Sigmoid colon (tissue), 7 donors: Measurements from ENCODE around the gene ENG. TPM values are rescaled to one million over a fixed set of nuclear protein-coding genes. Genes with fewer than 3 reads are reported as not detected.
A peak's percentile ranks its signal among the peaks of the same experiment; 100 is the strongest.

Experiments
- DNase-seq: peaks from one replicate; pipeline ENCODE4 v3.0.0-alpha.2; 2019
- H3K27ac ChIP-seq, 4 donors: fragments of 200-600 bp; sonication (generic); one replicate each; pipeline ENCODE4 v1.5.1; 2016 to 2019; ENCODE audit warnings: mild to moderate bottlenecking in 1 of 4
- H3K27me3 ChIP-seq, 3 donors: fragments of 200-600 bp; sonication (generic); one replicate each; pipeline ENCODE4 v1.5.1; 2019; ENCODE audit warnings: mild to moderate bottlenecking in 1 of 3
- H3K36me3 ChIP-seq, 4 donors: fragments of 200-600 bp; sonication (generic); one replicate each; pipeline ENCODE4 v1.5.1; 2016 to 2019
- H3K4me1 ChIP-seq, 4 donors: fragments of 200-600 bp; sonication (generic); one replicate each; pipeline ENCODE4 v1.5.1; 2017 to 2019
- H3K4me3 ChIP-seq, 4 donors: fragments of 200-600 bp; sonication (generic); one replicate each; pipeline ENCODE4 v1.5.1; 2017 to 2019; ENCODE audit warnings: mild to moderate bottlenecking in 2 of 4, moderate library complexity in 1 of 4
- H3K9me3 ChIP-seq, 4 donors: fragments of 200-600 bp in 3 of 4; sonication (generic) in 3 of 4; one replicate each; pipeline versions ENCODE4 v1.5.1 to v1.6.1; 2013 to 2019
- CTCF ChIP-seq, 4 experiments: fragments of 450-650 bp in 3 of 4; fragments of 200-600 bp in 1 of 4; IDR thresholded peaks; one replicate each; pipeline ENCODE4 v1.5.1; 2016 to 2019; ENCODE audit warnings: antibody characterized with exemption in 4 of 4, mild to moderate bottlenecking in 3 of 4, moderate library complexity in 2 of 4
- EP300 ChIP-seq, 4 donors: sonication (generic); formaldehyde crosslinking; IDR thresholded peaks; one replicate each; pipeline ENCODE4 v1.6.1; 2017; ENCODE audit warnings: antibody characterized with exemption in 4 of 4
- POLR2A ChIP-seq, 2 donors: fragments of 450-650 bp; IDR thresholded peaks; one replicate each; pipeline ENCODE4 v1.6.1; 2016; ENCODE audit warnings: antibody characterized with exemption in 2 of 2, mild to moderate bottlenecking in 2 of 2, moderate library complexity in 2 of 2
- POLR2AphosphoS5 ChIP-seq, 4 donors: sonication (generic); formaldehyde crosslinking; IDR thresholded peaks; one replicate each; pipeline ENCODE4 v1.6.1; 2017; ENCODE audit warnings: antibody characterized with exemption in 4 of 4
- WGBS, 2 donors: extraction: QIAGEN DNeasy Blood & Tissue Kit; methylation state at CpG; one replicate each; pipeline ENCODE4 v1.1.7; 2013; 5-methylcytosine and 5-hydroxymethylcytosine counted together
- intact Hi-C: fragments of 100-400 bp; cut with DNase I; formaldehyde crosslinking; loops from one replicate; pipeline ENCODE4 v1.15.1; 2023
- polyA plus RNA-seq, 3 donors: library from polyadenylated mRNA; stranded (reverse); fragments of 200-250 nt; gene quantifications; one replicate each; pipeline ENCODE4 v1.2.3, GENCODE V29; 2013
- total RNA-seq, 4 donors: library from RNA; depleted of rRNA; stranded (reverse); fragments of >200 nt; gene quantifications; one replicate each; pipeline ENCODE4 v1.1.0, GENCODE V29; 2016
- donor health status: healthy with polysubstance abuse.
- donor health status: Bipolar disorder and iron deficiency.
- donor health status: healthy.

ENG gene
- 10 to 100 TPM; 17.1 to 28.5 (median 20.6) TPM for total RNA-seq
- 10 to 100 TPM in 2 of 3 donors, 1 to 10 TPM in 1; 5.4 to 50.4 (median 25.7) TPM for polyA plus RNA-seq

GRCh38 chr9:127854184-127854806 is at the start of gene ENG:
Gene ENG, minus strand, starts transcription at chr9:127854658. Its CDS starts 303 bp downstream, at chr9:127854355.
- Histone ChIP-seq H3K9me3 (peaks cover 0 to 2% (median under 1%) of the 10 kb centered on the region in 4 donors), H3K4me3 (peak within 1 kb of the TSS; percentile 30 to 56 (median 48)), H3K4me1 (peaks cover 0 to 21% (median 15%) of the 10 kb centered on the region in 4 donors), H3K27me3 (no peaks in the 10 kb centered on the region), H3K36me3 (no peaks in the 10 kb centered on the region), H3K27ac (peak within 1 kb of the TSS; percentile 73 to 77 (median 74))
- no peak for TF ChIP-seq POLR2A (IDR thresholded peaks at IDR 0.05)
- TF ChIP-seq POLR2AphosphoS5 (IDR thresholded peaks at IDR 0.05): peak in 3 of 4 donors; percentile 46 to 55 (median 49)
- no peak for TF ChIP-seq CTCF (IDR thresholded peaks at IDR 0.05)
- TF ChIP-seq EP300 (IDR thresholded peaks at IDR 0.05): no peak
- intact Hi-C loops: no loop called here
- DNase-seq: peak; percentile 90
- 21 to 47% methylated on average over 37 of the region's 37 CpGs for WGBS, 2 donors

DNA sequence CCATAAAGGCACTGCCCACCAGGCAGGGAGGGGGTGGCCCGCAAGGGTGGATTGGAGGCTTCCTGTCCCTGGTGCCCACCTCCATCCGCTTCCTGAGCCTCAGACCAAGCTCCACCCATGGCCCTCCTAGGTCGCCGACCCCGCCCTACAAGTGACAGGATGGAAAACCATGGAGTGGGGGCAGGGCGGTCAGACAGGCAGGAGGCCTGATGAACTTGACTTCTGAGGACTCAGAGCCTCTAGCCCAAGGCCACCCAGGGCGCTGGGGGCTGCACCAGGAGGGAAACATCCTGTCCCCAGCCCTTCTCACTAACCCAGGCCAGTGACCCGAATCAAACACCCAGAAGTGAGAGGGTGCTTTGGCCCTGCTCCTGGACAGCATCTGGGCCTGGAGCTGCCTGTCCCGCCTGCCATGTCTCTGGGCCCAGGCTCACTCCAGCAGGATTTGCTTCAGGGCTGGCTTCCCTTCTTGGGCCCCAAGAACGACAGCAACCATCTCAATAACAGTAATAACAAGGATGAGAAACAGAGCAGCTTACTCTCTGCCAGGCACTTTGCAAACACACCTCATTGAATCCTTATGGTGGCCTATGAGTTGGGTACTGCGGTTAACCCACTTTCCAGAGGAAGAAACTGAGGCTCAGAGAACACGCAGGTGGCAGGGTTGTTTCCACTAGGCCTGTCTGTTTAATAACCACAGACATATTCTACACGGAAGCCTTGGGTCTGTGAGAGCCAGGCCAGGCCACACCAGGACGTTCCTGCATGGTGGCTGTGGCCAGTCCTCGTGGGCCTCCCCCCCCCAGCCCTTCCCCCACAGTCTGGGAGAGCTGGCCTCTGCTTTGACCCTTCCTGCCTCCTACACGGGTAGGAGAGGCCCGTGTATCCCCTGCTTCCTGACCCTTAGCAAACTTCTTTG is 49.4 kb upstream of the ENG start:
- intact Hi-C loops: no loop called here
- Histone ChIP-seq H3K27me3 (no peaks in the 10 kb centered on the region), H3K9me3 (no peaks in the 10 kb centered on the region), H3K4me1 (peaks cover 0 to 38% (median 31%) of the 10 kb centered on the region in 4 donors), H3K36me3 (peaks cover 0 to 11% (median 4%) of the 10 kb centered on the region in 4 donors), H3K4me3 (no peak overlapping the region), H3K27ac (peak overlapping the region; percentile 53 to 72 (median 63))
- WGBS, 2 donors: 31 to 51% methylated on average over 17 of the region's 17 CpGs
- DNase-seq: peak; percentile 84
- peak in 2 of 4 donors; percentile 6 to 46 for TF ChIP-seq POLR2AphosphoS5 (IDR thresholded peaks at IDR 0.05)
- no peak for TF ChIP-seq EP300 (IDR thresholded peaks at IDR 0.05)
- peak in 1 of 2 donors; percentile 44 for TF ChIP-seq POLR2A (IDR thresholded peaks at IDR 0.05)

DNA sequence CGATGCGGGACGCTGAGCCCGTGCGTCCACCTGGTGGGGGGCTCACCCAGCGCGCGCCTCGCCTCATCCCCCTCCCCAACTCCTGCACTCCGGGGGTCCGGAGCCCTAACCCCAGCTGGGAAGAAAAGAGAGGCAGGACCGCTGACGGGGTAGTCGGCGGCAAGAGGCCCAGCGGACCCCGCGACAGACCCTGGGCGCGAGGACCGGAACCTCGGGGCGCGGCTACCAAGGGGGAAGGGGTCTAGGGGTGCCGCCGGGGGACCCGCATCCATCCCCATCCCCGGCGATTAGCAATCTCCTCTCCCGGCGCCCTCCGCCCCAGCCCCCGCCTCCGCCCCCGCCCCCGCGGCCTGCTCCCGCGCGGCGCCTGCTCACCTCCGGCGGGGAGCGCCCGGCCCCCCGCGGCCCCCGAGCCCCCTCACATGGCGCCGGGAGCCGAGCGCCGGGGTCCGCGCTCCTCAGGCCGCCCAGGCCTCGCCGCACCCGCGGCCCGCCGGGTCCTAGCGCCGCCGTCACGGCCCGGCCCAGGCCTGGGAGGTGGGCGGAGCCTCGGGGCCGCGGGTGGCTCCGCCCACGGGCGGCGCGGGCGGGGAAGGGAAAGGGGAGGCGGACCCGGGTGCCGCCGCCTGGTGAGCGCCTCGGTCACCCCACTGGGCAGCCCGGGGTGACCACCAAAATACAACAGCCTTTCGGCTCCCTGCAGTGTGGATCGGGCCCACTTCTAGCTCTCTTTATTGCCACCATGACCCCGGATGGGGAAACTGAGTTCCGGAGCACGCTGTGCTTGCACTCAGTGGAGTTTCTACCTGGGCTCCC is 44.9 kb upstream of the ENG start, which contains the start of gene ST6GALNAC6:
TSS of gene ST6GALNAC6 (minus strand) at position 476 of the 816 bp plus-strand sequence. CDS start 1,622 bp downstream, outside the sequence.
- TF ChIP-seq POLR2A (IDR thresholded peaks at IDR 0.05) (peak in 1 of 2 donors; percentile 29), POLR2AphosphoS5 (IDR thresholded peaks at IDR 0.05) (peak; percentile 15 to 49 (median 26)), EP300 (IDR thresholded peaks at IDR 0.05) (no peak), CTCF (IDR thresholded peaks at IDR 0.05) (no peak)
- intact Hi-C loops: loop anchor here (2.0 kb wide), 1 partner anchor 17 kb away; the partner anchor contains the start of gene ST6GALNAC4
- peak within 1 kb of the TSS; percentile 94 to 100 (median 94) for H3K4me3 ChIP-seq
- no peaks in the 10 kb centered on the region for H3K27me3 ChIP-seq
- WGBS, 2 donors: 1% methylated on average over 89 of the region's 89 CpGs
- H3K9me3 ChIP-seq: no peaks in the 10 kb centered on the region
- peak; percentile 85 for DNase-seq
- peaks cover 16 to 21% (median 19%) of the 10 kb centered on the region in 4 donors for H3K36me3 ChIP-seq
- H3K4me1 ChIP-seq: peaks cover 0 to 59% (median 52%) of the 10 kb centered on the region in 4 donors
- peak within 1 kb of the TSS; percentile 94 to 98 (median 97) for H3K27ac ChIP-seq

GRCh38 chr9:127898433-127899127 is 44.1 kb upstream of the ENG start:
- WGBS, 2 donors: 4 to 22% methylated on average over 32 of the region's 32 CpGs
- Histone ChIP-seq H3K27me3 (no peaks in the 10 kb centered on the region), H3K4me1 (peaks cover 0 to 52% (median 45%) of the 10 kb centered on the region in 4 donors), H3K36me3 (peaks cover 24 to 29% (median 27%) of the 10 kb centered on the region in 4 donors), H3K4me3 (peak overlapping the region; percentile 94 to 100 (median 94)), H3K27ac (peak overlapping the region; percentile 94 to 98 (median 97)), H3K9me3 (no peaks in the 10 kb centered on the region)
- peak; percentile 85 for DNase-seq
- intact Hi-C loops: loop anchor here (2.0 kb wide), 1 partner anchor 18 kb away; the partner anchor contains the start of gene ST6GALNAC4
- TF ChIP-seq POLR2AphosphoS5 (IDR thresholded peaks at IDR 0.05) (peak; percentile 20 to 55 (median 40)), CTCF (IDR thresholded peaks at IDR 0.05) (no peak)
